ENCODE results near the gene CEP350.

DNA sequence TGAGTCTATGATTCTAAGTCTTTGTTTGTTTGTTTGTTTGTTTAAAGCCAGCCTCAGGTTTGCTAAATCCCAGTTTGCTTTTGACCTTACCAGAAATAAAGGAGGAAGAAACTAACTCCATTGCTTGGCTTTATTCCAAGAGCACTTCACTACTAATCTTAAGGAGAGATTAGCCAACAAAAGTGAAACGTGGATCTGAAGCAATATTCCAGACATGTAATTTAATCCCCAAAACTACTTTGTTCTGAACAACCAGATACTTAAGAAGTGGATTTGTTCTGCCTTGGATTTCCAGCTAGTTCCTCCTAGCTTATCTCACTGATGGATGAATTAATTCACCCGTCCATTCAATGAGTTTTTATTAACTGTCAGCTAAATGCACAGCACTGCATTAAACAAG is 15.9 kb upstream of the CEP350 start:
- TF ChIP-seq, protein P1, sequence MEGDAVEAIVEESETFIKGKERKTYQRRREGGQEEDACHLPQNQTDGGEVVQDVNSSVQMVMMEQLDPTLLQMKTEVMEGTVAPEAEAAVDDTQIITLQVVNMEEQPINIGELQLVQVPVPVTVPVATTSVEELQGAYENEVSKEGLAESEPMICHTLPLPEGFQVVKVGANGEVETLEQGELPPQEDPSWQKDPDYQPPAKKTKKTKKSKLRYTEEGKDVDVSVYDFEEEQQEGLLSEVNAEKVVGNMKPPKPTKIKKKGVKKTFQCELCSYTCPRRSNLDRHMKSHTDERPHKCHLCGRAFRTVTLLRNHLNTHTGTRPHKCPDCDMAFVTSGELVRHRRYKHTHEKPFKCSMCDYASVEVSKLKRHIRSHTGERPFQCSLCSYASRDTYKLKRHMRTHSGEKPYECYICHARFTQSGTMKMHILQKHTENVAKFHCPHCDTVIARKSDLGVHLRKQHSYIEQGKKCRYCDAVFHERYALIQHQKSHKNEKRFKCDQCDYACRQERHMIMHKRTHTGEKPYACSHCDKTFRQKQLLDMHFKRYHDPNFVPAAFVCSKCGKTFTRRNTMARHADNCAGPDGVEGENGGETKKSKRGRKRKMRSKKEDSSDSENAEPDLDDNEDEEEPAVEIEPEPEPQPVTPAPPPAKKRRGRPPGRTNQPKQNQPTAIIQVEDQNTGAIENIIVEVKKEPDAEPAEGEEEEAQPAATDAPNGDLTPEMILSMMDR (IDR thresholded peaks at IDR 0.05), result no peak
- no peak for TF ChIP-seq POLR2AphosphoS5 (IDR thresholded peaks at IDR 0.05)

Data from breast epithelium (tissue), 3 donors.